Activated naive CD8-positive, alpha-beta T cell treated with anti-CD3 and anti-CD28 coated beads, Interleukin-2, amount 50 U/mL, for 24 hours (primary cell): ENCODE measurements around the gene CALR.
"Not testable (repeated sequence)": the region's sequence is repeated elsewhere in the genome, so short reads cannot be mapped to it uniquely, and the experiment has no call there.

Experiments
- ATAC-seq: fragments of 150-1000 bp; cut with Tn5 transposase; one replicate; pipeline ENCODE4 v1.10.0; 2021
- DNase-seq: peaks from one replicate; pipeline ENCODE4 v3.0.0; 2021
- H3K27ac Mint-ChIP-seq: one replicate; pipeline ENCODE4 v1.8.0; 2021; ENCODE audit warnings: mild to moderate bottlenecking, mixed read lengths
- H3K27me3 Mint-ChIP-seq: one replicate; pipeline ENCODE4 v1.8.0; 2021; ENCODE audit warnings: mixed read lengths
- H3K36me3 Mint-ChIP-seq: one replicate; pipeline ENCODE4 v1.8.0; 2021; ENCODE audit warnings: low read depth, mixed read lengths
- H3K4me1 Mint-ChIP-seq: one replicate; pipeline ENCODE4 v1.8.0; 2021; ENCODE audit warnings: mixed read lengths
- H3K4me3 Mint-ChIP-seq: one replicate; pipeline ENCODE4 v1.8.0; 2021; ENCODE audit warnings: mild to moderate bottlenecking, moderate library complexity, mixed read lengths
- H3K9me3 Mint-ChIP-seq: one replicate; pipeline ENCODE4 v1.8.0; 2021; ENCODE audit warnings: mixed read lengths

CALR gene

DNA sequence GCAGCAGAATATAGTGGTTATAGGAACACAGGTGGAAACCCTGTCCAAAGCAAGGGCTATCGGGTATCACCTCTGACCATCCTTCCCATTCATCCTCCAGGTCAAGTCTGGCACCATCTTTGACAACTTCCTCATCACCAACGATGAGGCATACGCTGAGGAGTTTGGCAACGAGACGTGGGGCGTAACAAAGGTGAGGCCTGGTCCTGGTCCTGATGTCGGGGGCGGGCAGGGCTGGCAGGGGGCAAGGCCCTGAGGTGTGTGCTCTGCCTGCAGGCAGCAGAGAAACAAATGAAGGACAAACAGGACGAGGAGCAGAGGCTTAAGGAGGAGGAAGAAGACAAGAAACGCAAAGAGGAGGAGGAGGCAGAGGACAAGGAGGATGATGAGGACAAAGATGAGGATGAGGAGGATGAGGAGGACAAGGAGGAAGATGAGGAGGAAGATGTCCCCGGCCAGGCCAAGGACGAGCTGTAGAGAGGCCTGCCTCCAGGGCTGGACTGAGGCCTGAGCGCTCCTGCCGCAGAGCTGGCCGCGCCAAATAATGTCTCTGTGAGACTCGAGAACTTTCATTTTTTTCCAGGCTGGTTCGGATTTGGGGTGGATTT is 5.1 kb downstream of the CALR start:
- ATAC-seq (no peak), DNase-seq (no peak)
- peaks cover 87% of the 10 kb centered on the region for H3K36me3 Mint-ChIP-seq
- H3K27ac Mint-ChIP-seq, result peak overlapping the region; percentile 87
- H3K9me3 Mint-ChIP-seq, result no peaks in the 10 kb centered on the region
- H3K4me1 Mint-ChIP-seq, result peaks cover 77% of the 10 kb centered on the region
- peaks cover 2% of the 10 kb centered on the region for H3K27me3 Mint-ChIP-seq
- peak overlapping the region; percentile 63 for H3K4me3 Mint-ChIP-seq

DNA sequence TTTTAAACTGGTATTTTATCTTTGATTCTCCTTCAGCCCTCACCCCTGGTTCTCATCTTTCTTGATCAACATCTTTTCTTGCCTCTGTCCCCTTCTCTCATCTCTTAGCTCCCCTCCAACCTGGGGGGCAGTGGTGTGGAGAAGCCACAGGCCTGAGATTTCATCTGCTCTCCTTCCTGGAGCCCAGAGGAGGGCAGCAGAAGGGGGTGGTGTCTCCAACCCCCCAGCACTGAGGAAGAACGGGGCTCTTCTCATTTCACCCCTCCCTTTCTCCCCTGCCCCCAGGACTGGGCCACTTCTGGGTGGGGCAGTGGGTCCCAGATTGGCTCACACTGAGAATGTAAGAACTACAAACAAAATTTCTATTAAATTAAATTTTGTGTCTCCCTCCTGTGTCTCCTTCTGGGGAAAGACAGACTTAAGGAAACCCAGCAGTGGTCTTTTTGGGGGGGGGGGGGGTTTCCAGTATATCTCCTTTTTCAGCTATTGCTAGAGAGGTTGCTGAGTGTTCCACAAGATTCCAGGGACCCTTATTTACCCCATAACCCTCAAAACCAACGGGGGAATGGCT is 5.8 kb downstream of the CALR start:
- no peak for ATAC-seq
- no peak for DNase-seq
- peaks cover 75% of the 10 kb centered on the region for H3K4me1 Mint-ChIP-seq
- H3K27me3 Mint-ChIP-seq, result peaks cover 2% of the 10 kb centered on the region
- peaks cover 81% of the 10 kb centered on the region for H3K36me3 Mint-ChIP-seq
- H3K27ac Mint-ChIP-seq, result peak overlapping the region; percentile 95
- no peaks in the 10 kb centered on the region for H3K9me3 Mint-ChIP-seq
- H3K4me3 Mint-ChIP-seq, result peak overlapping the region; percentile 91

DNA sequence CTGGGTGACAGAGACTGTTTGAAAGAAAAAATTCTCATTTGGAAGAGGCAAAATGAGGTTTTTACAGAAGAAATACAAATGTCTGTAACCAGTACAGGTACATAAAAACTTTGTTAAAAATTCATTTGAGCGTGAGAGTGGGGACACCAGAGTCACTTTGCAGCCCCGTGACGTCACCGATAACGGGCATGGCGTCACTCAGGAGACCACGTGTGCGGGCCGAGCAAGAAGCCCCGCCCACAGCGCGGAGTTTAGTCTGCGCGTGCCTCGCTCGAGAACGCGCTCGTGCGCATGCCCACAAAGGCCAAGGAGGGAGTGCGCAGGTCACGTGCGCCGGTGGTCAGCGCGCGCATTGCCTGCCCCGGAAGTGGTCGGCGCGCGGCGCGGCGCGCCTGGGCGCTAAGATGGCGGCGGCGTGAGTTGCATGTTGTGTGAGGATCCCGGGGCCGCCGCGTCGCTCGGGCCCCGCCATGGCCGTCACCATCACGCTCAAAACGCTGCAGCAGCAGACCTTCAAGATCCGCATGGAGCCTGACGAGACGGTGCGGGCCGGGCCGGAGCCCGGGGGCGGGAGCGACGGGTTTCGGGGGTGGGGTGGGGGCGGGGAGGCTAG is 7.2 kb downstream of the CALR start, which contains the start of gene RAD23A:
Gene RAD23A (plus strand): TSS at position 384 of the 613 bp plus-strand sequence. CDS start 87 bp downstream, at position 471.
- H3K27me3 Mint-ChIP-seq, result peaks cover 2% of the 10 kb centered on the region
- peaks cover 80% of the 10 kb centered on the region for H3K36me3 Mint-ChIP-seq
- H3K4me1 Mint-ChIP-seq, result peaks cover 63% of the 10 kb centered on the region
- H3K27ac Mint-ChIP-seq, result peak within 1 kb of the TSS; percentile 95
- ATAC-seq (peak; percentile 76), DNase-seq (peak; percentile 100)
- H3K9me3 Mint-ChIP-seq, result no peaks in the 10 kb centered on the region
- peak within 1 kb of the TSS; percentile 91 for H3K4me3 Mint-ChIP-seq

DNA sequence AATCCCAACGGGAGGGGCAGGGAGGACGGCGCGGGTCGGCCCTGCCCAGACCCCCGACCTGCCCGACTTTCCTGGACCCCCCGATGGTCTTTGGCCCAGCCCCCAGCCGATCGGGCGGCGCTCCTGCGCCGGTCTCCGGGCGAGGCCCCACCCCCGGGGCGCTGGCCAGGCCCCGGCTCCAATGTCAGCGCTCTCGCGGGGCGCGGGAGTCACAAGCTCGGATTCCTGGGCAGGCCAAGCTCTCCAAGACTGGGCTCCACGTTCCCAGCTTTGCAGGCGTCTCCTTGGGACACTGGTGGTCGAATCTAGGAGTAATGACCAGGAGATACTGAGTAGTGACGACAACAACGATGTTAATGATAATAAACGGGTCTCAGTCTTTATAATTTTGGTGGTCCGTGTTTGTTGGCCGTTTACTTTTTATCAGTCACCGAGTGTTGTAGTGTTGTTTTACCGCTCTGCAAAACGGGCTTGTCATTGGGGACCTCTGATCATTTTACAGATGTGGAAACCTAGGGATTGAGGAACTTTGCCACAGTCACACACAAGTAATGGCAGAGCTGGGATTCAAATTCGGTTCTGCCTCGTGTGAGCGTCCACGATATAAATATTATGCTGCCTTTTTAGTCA is 7.8 kb downstream of the CALR start:
- ATAC-seq (peak; percentile 53), DNase-seq (peak; percentile 63)
- H3K36me3 Mint-ChIP-seq, result peaks cover 80% of the 10 kb centered on the region
- peaks cover 2% of the 10 kb centered on the region for H3K27me3 Mint-ChIP-seq
- peaks cover 56% of the 10 kb centered on the region for H3K4me1 Mint-ChIP-seq
- peak overlapping the region; percentile 94 for H3K27ac Mint-ChIP-seq
- H3K4me3 Mint-ChIP-seq, result peak overlapping the region; percentile 91
- H3K9me3 Mint-ChIP-seq, result no peaks in the 10 kb centered on the region

DNA sequence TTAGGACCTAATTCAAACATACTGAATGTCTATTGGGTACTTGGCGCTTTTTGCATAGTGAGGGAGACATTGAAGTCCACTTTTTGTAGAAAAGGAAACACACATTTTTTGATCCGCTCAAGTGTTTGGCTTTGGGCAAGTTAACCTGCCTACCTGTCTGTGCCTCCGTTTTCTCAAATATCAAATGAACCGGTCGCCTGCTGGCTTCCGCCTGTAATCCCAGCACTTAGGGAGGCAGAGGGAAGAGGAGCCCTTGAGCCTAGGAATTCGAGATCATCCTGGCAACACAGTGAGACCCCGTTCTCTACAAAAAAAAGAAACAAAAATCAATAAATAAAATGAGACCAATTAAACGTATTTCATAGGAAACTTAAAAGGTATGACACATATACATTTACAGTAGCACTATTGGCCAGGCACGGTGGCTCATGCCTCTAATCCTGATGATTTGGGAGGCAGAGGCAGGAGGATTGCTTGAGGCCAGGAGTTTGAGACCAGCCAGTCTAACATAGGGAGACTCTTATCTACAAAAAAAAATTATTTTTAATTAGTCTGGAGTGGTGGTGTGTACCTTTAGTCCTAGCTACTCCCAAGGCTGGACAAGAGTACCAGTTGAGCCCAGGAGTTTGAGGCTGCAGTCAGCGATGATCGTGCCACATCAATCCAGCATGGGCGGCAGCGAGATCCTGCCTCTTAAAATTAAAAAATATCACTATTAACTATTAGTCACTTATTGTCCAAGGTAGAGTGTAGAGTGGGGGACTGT is 8.5 kb downstream of the CALR start:
- Mint-ChIP-seq H3K27ac (peak overlapping the region; percentile 94), H3K36me3 (peaks cover 79% of the 10 kb centered on the region), H3K4me1 (peaks cover 54% of the 10 kb centered on the region), H3K4me3 (peak overlapping the region; percentile 91), H3K9me3 (no peaks in the 10 kb centered on the region), H3K27me3 (peaks cover 2% of the 10 kb centered on the region)
- DNase-seq, result no peak
- ATAC-seq, result no peak

DNA sequence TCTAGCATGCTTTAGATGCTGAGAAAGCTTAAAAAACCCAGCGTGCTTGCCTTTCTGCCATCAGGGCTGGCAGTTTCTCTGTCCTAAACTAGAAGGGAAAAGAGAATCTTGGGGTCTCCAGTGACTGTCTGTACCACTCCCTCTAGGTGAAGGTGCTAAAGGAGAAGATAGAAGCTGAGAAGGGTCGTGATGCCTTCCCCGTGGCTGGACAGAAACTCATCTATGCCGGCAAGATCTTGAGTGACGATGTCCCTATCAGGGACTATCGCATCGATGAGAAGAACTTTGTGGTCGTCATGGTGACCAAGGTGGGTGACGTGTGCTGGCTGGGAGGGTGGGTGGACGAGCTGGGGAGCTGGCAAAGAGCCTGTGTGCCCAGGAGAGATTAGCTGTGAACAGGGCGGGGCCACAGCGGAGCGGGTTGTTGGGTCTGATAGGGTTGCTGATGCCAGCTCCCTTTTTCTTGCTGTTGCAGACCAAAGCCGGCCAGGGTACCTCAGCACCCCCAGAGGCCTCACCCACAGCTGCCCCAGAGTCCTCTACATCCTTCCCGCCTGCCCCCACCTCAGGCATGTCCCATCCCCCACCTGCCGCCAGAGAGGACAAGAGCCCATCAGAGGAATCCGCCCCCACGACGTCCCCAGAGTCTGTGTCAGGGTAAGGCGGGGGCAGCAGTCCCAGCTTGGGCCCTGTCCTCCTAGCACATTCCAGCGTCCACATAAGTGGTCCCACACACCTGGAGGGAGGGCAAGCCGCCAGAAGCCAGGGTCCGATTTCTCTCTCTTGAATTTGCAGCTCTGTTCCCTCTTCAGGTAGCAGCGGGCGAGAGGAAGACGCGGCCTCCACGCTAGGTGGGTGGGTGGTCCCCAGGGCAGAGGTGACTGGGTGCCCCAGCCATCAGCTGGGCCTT is 9.5 kb downstream of the CALR start:
- H3K4me3 Mint-ChIP-seq, result peak overlapping the region; percentile 91
- peaks cover 2% of the 10 kb centered on the region for H3K27me3 Mint-ChIP-seq
- DNase-seq (no peak), ATAC-seq (no peak)
- peaks cover 73% of the 10 kb centered on the region for H3K36me3 Mint-ChIP-seq
- peaks cover 46% of the 10 kb centered on the region for H3K4me1 Mint-ChIP-seq
- H3K9me3 Mint-ChIP-seq, result no peaks in the 10 kb centered on the region
- H3K27ac Mint-ChIP-seq, result peak overlapping the region; percentile 94

DNA sequence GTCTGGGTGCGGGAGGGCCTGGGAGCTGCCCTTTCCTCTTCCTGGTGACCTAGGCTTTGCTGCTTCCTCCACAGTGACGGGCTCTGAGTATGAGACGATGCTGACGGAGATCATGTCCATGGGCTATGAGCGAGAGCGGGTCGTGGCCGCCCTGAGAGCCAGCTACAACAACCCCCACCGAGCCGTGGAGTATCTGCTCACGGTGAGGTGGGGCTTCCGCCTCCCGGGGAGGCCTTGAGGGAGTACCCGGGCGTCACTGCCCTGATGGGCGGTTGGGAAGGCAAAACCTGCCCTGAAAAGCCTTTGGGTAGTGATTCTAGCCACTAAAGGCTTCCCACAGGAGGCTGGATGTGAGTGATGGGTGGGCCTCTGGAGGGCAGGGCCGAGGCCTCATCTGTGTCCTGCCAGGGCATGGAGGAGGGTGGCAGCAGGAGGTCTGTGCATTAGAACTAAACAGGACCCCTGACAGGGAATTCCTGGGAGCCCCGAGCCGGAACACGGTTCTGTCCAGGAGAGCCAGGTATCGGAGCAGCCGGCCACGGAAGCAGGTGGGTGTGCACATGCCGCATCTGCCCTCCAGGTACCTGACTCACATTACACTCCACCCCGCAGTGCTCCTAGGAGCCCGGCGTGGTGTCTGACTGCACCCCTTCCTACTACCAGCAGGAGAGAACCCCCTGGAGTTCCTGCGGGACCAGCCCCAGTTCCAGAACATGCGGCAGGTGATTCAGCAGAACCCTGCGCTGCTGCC is 10.4 kb downstream of the CALR start:
- Mint-ChIP-seq H3K36me3 (peaks cover 66% of the 10 kb centered on the region), H3K9me3 (no peaks in the 10 kb centered on the region), H3K27ac (no peak overlapping the region), H3K4me3 (no peak overlapping the region), H3K27me3 (peaks cover 2% of the 10 kb centered on the region), H3K4me1 (peaks cover 44% of the 10 kb centered on the region)
- DNase-seq, result no peak
- ATAC-seq, result no peak

DNA sequence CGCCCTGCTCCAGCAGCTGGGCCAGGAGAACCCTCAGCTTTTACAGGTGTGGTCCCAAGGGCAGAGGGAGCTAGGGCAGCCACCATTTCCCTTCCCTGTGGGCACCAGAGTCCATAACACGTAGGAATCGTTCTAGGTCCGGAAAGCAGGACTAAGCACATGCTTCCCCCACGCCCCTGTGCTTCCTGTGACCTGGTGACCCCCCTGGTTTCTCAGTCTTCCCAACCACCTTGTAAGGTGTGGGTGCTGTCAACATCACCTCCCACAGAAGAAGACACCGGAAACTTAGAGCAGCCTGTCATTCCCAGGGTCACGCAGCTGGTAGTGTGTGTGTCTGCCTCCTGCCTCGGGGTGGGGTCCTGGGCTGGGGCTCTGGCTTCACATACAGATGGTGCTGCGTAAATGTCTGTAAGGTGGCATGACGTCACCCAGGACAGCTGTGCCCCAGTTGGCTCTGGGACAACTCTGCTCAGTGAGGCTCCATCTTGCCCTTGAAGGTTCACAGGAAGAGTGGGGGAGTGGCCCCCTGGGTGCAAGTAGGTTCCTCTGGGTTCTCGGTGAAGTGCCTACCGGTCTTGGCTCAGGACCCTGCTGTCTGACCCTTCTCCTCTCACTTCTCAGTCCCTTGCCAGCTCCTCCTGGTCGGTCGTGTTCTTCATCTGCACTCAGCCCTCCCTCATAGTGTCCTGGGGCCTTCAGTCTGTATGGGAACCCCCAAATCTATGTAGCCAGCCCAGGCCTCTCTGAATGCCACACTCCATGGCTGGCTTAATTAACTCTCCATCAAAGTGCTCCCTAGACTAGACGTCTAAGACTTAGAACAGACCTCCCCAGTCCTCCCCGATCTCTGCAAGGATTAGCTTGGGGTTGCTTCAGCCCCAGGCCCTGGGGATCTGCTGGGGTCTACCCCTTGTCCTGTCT is 11.2 kb downstream of the CALR start:
- H3K27me3 Mint-ChIP-seq, result peaks cover 2% of the 10 kb centered on the region
- H3K36me3 Mint-ChIP-seq, result peaks cover 69% of the 10 kb centered on the region
- DNase-seq, result no peak
- no peaks in the 10 kb centered on the region for H3K9me3 Mint-ChIP-seq
- H3K4me3 Mint-ChIP-seq, result no peak overlapping the region
- H3K27ac Mint-ChIP-seq, result peak overlapping the region; percentile 59
- no peak for ATAC-seq
- peaks cover 47% of the 10 kb centered on the region for H3K4me1 Mint-ChIP-seq

DNA sequence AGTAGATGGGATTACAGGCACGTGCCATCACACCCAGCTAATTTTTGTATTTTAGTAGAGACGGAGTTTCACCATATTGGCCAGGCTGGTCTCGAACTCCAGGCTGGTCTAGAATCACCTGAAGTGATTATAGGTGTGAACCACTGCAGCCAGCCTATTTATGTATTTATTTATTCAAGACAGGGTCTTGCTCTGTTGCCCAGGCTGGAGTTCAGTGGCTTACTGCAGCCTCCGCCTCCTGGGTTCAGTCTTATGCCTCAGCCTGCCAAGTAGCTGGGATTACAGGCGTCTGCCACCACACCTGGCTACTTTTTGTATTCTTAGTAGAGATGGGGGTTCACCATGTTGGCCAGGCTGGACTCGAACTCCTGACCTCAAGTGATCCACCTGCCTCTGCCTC is 13.6 kb downstream of the CALR start:
- H3K4me3 Mint-ChIP-seq, H3K27ac Mint-ChIP-seq, DNase-seq, ATAC-seq, H3K27me3 Mint-ChIP-seq, H3K9me3 Mint-ChIP-seq: not testable (repeated sequence)
- peaks cover 44% of the 10 kb centered on the region for H3K4me1 Mint-ChIP-seq
- H3K36me3 Mint-ChIP-seq, result peaks cover 64% of the 10 kb centered on the region

DNA sequence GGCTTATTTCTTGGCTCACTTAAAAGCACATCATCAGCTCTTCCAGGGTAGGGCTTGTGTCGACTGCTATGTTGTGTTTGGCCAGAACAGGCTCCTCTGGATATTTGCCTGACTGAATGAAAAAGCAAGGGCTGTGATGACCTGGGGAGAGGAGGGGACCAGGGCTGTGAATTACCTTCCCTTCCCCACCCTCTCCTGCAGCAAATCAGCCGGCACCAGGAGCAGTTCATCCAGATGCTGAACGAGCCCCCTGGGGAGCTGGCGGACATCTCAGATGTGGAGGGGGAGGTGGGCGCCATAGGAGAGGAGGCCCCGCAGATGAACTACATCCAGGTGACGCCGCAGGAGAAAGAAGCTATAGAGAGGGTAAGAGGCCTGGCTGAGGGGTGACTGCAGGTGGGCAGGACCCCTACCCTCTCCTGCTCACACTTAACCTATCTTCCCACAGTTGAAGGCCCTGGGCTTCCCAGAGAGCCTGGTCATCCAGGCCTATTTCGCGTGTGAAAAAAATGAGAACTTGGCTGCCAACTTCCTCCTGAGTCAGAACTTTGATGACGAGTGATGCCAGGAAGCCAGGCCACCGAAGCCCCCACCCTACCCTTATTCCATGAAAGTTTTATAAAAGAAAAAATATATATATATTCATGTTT is 14.2 kb downstream of the CALR start:
- Mint-ChIP-seq H3K36me3 (peaks cover 59% of the 10 kb centered on the region), H3K4me3 (no peak overlapping the region), H3K9me3 (no peaks in the 10 kb centered on the region), H3K4me1 (peaks cover 43% of the 10 kb centered on the region), H3K27me3 (no peaks in the 10 kb centered on the region), H3K27ac (no peak overlapping the region)
- DNase-seq (no peak), ATAC-seq (no peak)

DNA sequence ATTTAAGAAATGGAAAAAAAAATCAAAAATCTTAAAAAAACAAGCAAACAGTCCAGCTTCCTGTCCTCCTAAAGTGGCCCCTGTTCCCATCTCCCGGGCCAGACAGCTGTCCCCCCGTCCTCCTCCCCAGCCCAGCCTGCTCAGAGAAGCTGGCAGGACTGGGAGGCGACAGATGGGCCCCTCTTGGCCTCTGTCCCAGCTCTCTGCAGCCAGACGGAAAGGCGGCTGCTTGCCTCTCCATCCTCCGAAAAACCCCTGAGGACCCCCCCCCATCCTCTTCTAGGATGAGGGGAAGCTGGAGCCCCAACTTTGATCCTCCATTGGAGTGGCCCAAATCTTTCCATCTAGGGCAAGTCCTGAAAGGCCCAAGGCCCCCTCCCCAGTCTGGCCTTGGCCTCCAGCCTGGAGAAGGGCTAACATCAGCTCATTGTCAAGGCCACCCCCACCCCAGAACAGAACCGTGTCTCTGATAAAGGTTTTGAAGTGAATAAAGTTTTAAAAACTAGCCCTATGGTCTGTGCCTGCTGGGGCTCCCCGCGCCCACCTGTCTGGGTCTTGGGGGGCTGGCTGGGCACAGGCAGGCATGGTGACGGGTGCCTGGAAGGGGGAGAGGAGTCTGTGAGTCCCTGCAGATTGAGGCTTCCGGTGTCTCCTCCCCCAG is 14.9 kb downstream of the CALR start:
- peaks cover 54% of the 10 kb centered on the region for H3K36me3 Mint-ChIP-seq
- ATAC-seq, result no peak

More for the DNA sequence above, 14.9 kb downstream of the CALR start:
- DNase-seq, result no peak
- Mint-ChIP-seq H3K27me3 (no peaks in the 10 kb centered on the region), H3K9me3 (no peaks in the 10 kb centered on the region), H3K4me1 (peaks cover 41% of the 10 kb centered on the region), H3K27ac (no peak overlapping the region), H3K4me3 (no peak overlapping the region)
